GM23338 (cell line): ENCODE data around the gene TUBA1C. TPM values are rescaled to one million over a fixed set of nuclear protein-coding genes. Genes with fewer than 3 reads are reported as not detected.
"Not testable (repeated sequence)": the region's sequence is repeated elsewhere in the genome, so short reads cannot be mapped to it uniquely, and the experiment has no call there.

Experiments
- ATAC-seq: fragments of 200-7000 bp; cut with Tn5 transposase; 3 replicates; pipeline ENCODE4 v1.9.1; 2020
- DNase-seq: peaks from one replicate; pipeline ENCODE4 v3.0.0-alpha.2; 2015; ENCODE audit warnings: low spot score
- H2AFZ ChIP-seq: fragments of 200-600 bp; sonication (generic); 2 replicates; pipeline ENCODE4 v1.8.0; 2016; ENCODE audit warnings: antibody characterized with exemption, mild to moderate bottlenecking, moderate library complexity
- H3F3A ChIP-seq: fragments of 200-600 bp; sonication (generic); replicated peaks from 2 replicates; pipeline ENCODE4 v1.8.0; 2017; ENCODE audit warnings: antibody characterized with exemption, mixed run types, low read depth
- H3K27ac ChIP-seq: fragments of 200-600 bp; sonication (generic); 2 replicates; pipeline ENCODE4 v1.6.1; 2016; ENCODE audit warnings: low read depth
- H3K27me3 ChIP-seq: fragments of 200-600 bp; sonication (generic); 2 replicates; pipeline ENCODE4 v1.8.0; 2016; ENCODE audit warnings: mild to moderate bottlenecking, mixed run types, moderate library complexity; ENCODE audit not compliant: insufficient read depth
- H3K36me3 ChIP-seq: fragments of 200-600 bp; sonication (generic); 2 replicates; pipeline ENCODE4 v1.8.0; 2016; ENCODE audit warnings: mild to moderate bottlenecking; ENCODE audit not compliant: insufficient read depth
- H3K4me1 ChIP-seq: fragments of 200-600 bp; sonication (generic); 2 replicates; pipeline ENCODE4 v1.8.0; 2016; ENCODE audit warnings: mild to moderate bottlenecking, moderate library complexity; ENCODE audit not compliant: insufficient read depth
- H3K4me2 ChIP-seq: fragments of 200-600 bp; sonication (generic); 2 replicates; pipeline ENCODE4 v1.7.1; 2017; ENCODE audit warnings: mixed run types
- H3K4me3 ChIP-seq: fragments of 200-600 bp; sonication (generic); 2 replicates; pipeline ENCODE4 v1.6.1; 2016; ENCODE audit warnings: mixed run types
- H3K79me2 ChIP-seq: fragments of 200-600 bp; sonication (generic); replicated peaks from 2 replicates; pipeline ENCODE4 v1.8.0; 2017; ENCODE audit warnings: mild to moderate bottlenecking; ENCODE audit not compliant: insufficient read depth
- H3K9me2 ChIP-seq: fragments of 200-600 bp; sonication (generic); 2 replicates; pipeline ENCODE4 v1.8.0; 2017; ENCODE audit not compliant: insufficient read depth
- H4K20me1 ChIP-seq: fragments of 200-600 bp; sonication (generic); replicated peaks from 2 replicates; pipeline ENCODE4 v1.8.0; 2017; ENCODE audit warnings: mild to moderate bottlenecking; ENCODE audit not compliant: insufficient read depth
- H3K27ac Mint-ChIP-seq: 2 replicates; pipeline ENCODE4 v1.8.0; 2020; ENCODE audit warnings: inconsistent platforms, mild to moderate bottlenecking, moderate library complexity, mixed read lengths
- H3K27me3 Mint-ChIP-seq: 3 replicates; pipeline ENCODE4 v1.8.0; 2022; ENCODE audit warnings: low read depth, mild to moderate bottlenecking, moderate library complexity, mixed read lengths, inconsistent platforms; ENCODE audit not compliant: insufficient read depth, poor library complexity
- H3K36me3 Mint-ChIP-seq: 3 replicates; pipeline ENCODE4 v1.8.0; 2021; ENCODE audit warnings: low read depth, mild to moderate bottlenecking, inconsistent platforms, moderate library complexity, mixed read lengths
- H3K4me1 Mint-ChIP-seq: 3 replicates; pipeline ENCODE4 v1.8.0; 2020; ENCODE audit warnings: mild to moderate bottlenecking, inconsistent platforms, mixed read lengths
- H3K4me3 Mint-ChIP-seq: 3 replicates; pipeline ENCODE4 v1.8.0; 2021; ENCODE audit warnings: moderate library complexity, mild to moderate bottlenecking, inconsistent platforms, mixed read lengths
- H3K9me3 Mint-ChIP-seq: 3 replicates; pipeline ENCODE4 v1.8.0; 2020; ENCODE audit warnings: moderate library complexity, mild to moderate bottlenecking, inconsistent platforms, mixed read lengths
- CREB1 ChIP-seq: fragments of 250-450 bp; sonication (Bioruptor Pico); IDR thresholded peaks from 2 replicates; pipeline ENCODE4 v1.5.0; 2020; ENCODE audit warnings: low read depth, mild to moderate bottlenecking, moderate library complexity
- ETS1 ChIP-seq: IDR thresholded peaks from 2 replicates; pipeline ENCODE4 v1.6.1; 2016; ENCODE audit warnings: antibody characterized with exemption
- EZH2 ChIP-seq: fragments of 200-600 bp; sonication (generic); IDR thresholded peaks from one replicate; pipeline ENCODE4 v1.8.0; 2017; ENCODE audit warnings: antibody characterized with exemption, mild to moderate bottlenecking, low read depth; ENCODE audit not compliant: unreplicated experiment
- EZH2phosphoT487 ChIP-seq: fragments of 200-600 bp; sonication (generic); IDR thresholded peaks from one replicate; pipeline ENCODE4 v1.8.1; 2018; ENCODE audit warnings: antibody characterized with exemption; ENCODE audit not compliant: unreplicated experiment
- NANOG ChIP-seq: IDR thresholded peaks from 2 replicates; pipeline ENCODE4 v1.6.1; 2016; ENCODE audit warnings: antibody characterized with exemption, borderline replicate concordance
- POLR2AphosphoS5 ChIP-seq: IDR thresholded peaks from 2 replicates; pipeline ENCODE4 v1.6.1; 2016; ENCODE audit warnings: antibody characterized with exemption, low read depth
- STAT1 ChIP-seq: IDR thresholded peaks from one replicate; pipeline ENCODE4 v1.6.1; 2016; ENCODE audit warnings: antibody characterized with exemption; ENCODE audit not compliant: unreplicated experiment
- ZNF114 ChIP-seq: fragments of 250-450 bp; sonication (Bioruptor Pico); IDR thresholded peaks from 2 replicates; pipeline ENCODE4 v1.5.0; 2020; ENCODE audit warnings: mild to moderate bottlenecking, moderate library complexity
- ZNF331 ChIP-seq: fragments of 250-450 bp; sonication (Bioruptor Pico); IDR thresholded peaks from 2 replicates; pipeline ENCODE4 v1.5.0; 2020; ENCODE audit warnings: low read depth, mild to moderate bottlenecking, moderate library complexity
- ZNF462 ChIP-seq: fragments of 250-450 bp; sonication (Bioruptor Pico); IDR thresholded peaks from 2 replicates; pipeline ENCODE4 v1.5.0; 2020; ENCODE audit warnings: mild to moderate bottlenecking, moderate library complexity
- polyA plus RNA-seq: library from polyadenylated mRNA; unstranded; fragments of >200 nt; fragmentation: Nextera tagmentation; extraction: Ambion mirVana; gene quantifications from 2 replicates; pipeline ENCODE4 v1.2.1, GENCODE V29; 2016
- total RNA-seq: library from RNA; depleted of rRNA; stranded (reverse); fragments of >200 nt; shearing (Covaris generic); gene quantifications from 2 replicates; pipeline ENCODE4 v1.2.3, GENCODE V29; 2014
- TF ChIP-seq, protein P1 (sequence below): IDR thresholded peaks from one replicate; pipeline ENCODE4 v1.6.1; 2018; ENCODE audit warnings: antibody characterized with exemption; ENCODE audit not compliant: unreplicated experiment

Gene TUBA1C
- total and polyA plus RNA-seq, 2 experiments from 2014 or later, result 191 to 728 TPM

DNA sequence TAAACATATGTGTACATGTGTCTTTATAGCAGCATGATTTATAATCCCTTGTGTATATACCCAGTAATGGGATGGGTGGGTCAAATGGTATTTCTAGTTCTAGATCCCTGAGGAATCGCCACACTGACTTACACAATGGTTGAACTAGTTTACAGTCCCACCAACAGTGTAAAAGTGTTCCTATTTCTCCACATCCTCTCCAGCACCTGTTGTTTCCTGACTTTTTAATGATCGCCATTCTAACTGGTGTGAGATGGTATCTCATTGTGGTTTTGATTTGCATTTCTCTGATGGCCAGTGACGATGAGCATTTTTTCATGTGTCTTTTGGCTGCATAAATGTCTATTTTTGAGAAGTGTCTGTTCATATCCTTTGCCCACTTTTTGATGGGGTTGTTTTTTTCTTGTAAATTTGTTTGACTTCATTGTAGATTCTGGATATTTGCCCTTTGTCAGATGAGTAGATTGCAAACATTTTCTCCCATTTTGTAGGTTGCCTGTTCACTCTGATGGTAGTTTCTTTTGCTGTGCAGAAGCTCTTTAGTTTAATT, 45.6 kb downstream of the TUBA1C start:
- not testable (repeated sequence) for H3K27ac ChIP-seq, H3K4me3 ChIP-seq, H3K4me1 Mint-ChIP-seq, H3K4me2 ChIP-seq, H4K20me1 ChIP-seq, H2AFZ ChIP-seq, H3K27me3 Mint-ChIP-seq, H3F3A ChIP-seq, H3K4me1 ChIP-seq, ATAC-seq, H3K36me3 ChIP-seq, H3K4me3 Mint-ChIP-seq, H3K9me2 ChIP-seq, H3K79me2 ChIP-seq, H3K27ac Mint-ChIP-seq, DNase-seq, H3K36me3 Mint-ChIP-seq, H3K27me3 ChIP-seq, H3K9me3 Mint-ChIP-seq

GRCh38 chr12:49314811-49315210, 49.9 kb downstream of the TUBA1C start:
- Histone ChIP-seq H4K20me1 (no peaks in the 10 kb centered on the region), H3K4me2 (no peak overlapping the region), H3K27me3 (0 out of 2 replicates have a peak, but pooled peaks cover 5% of the 10 kb centered on the region), H3K4me3 (no peak overlapping the region), H3K27ac (no peak overlapping the region), H3K36me3 (no peaks in the 10 kb centered on the region), H2AFZ (no peak overlapping the region), H3F3A (no peaks in the 10 kb centered on the region), H3K79me2 (no peaks in the 10 kb centered on the region), H3K9me2 (no peaks in the 10 kb centered on the region), H3K4me1 (no peaks in the 10 kb centered on the region)
- ATAC-seq, result no peak
- no peak overlapping the region for H3K27ac Mint-ChIP-seq
- no peak overlapping the region for H3K4me3 Mint-ChIP-seq
- peaks cover 6% of the 10 kb centered on the region for H3K27me3 Mint-ChIP-seq
- no peak for DNase-seq
- no peaks in the 10 kb centered on the region for H3K36me3 Mint-ChIP-seq
- no peaks in the 10 kb centered on the region; the same call in 2 of the 3 replicates for H3K9me3 Mint-ChIP-seq
- TF ChIP-seq NANOG, result no peak
- TF ChIP-seq, protein P1, sequence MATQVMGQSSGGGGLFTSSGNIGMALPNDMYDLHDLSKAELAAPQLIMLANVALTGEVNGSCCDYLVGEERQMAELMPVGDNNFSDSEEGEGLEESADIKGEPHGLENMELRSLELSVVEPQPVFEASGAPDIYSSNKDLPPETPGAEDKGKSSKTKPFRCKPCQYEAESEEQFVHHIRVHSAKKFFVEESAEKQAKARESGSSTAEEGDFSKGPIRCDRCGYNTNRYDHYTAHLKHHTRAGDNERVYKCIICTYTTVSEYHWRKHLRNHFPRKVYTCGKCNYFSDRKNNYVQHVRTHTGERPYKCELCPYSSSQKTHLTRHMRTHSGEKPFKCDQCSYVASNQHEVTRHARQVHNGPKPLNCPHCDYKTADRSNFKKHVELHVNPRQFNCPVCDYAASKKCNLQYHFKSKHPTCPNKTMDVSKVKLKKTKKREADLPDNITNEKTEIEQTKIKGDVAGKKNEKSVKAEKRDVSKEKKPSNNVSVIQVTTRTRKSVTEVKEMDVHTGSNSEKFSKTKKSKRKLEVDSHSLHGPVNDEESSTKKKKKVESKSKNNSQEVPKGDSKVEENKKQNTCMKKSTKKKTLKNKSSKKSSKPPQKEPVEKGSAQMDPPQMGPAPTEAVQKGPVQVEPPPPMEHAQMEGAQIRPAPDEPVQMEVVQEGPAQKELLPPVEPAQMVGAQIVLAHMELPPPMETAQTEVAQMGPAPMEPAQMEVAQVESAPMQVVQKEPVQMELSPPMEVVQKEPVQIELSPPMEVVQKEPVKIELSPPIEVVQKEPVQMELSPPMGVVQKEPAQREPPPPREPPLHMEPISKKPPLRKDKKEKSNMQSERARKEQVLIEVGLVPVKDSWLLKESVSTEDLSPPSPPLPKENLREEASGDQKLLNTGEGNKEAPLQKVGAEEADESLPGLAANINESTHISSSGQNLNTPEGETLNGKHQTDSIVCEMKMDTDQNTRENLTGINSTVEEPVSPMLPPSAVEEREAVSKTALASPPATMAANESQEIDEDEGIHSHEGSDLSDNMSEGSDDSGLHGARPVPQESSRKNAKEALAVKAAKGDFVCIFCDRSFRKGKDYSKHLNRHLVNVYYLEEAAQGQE, result no peak
- TF ChIP-seq ZNF462 (CRISPR knock-in tag), result no peak
- TF ChIP-seq EZH2phosphoT487, result no peak
- TF ChIP-seq EZH2, result no peak
- TF ChIP-seq ZNF331 (CRISPR knock-in tag), result no peak
- no peak for TF ChIP-seq ETS1
- no peak for TF ChIP-seq POLR2AphosphoS5
- TF ChIP-seq ZNF114 (CRISPR knock-in tag), result no peak
- TF ChIP-seq CREB1, result no peak
- TF ChIP-seq STAT1, result no peak
- H3K4me1 Mint-ChIP-seq, result no peaks in the 10 kb centered on the region
